Measurements from ENCODE around the gene LZTS3.
"Not testable (repeated sequence)": the region's sequence is repeated elsewhere in the genome, so short reads cannot be mapped to it uniquely, and the experiment has no call there.

LZTS3 gene

DNA sequence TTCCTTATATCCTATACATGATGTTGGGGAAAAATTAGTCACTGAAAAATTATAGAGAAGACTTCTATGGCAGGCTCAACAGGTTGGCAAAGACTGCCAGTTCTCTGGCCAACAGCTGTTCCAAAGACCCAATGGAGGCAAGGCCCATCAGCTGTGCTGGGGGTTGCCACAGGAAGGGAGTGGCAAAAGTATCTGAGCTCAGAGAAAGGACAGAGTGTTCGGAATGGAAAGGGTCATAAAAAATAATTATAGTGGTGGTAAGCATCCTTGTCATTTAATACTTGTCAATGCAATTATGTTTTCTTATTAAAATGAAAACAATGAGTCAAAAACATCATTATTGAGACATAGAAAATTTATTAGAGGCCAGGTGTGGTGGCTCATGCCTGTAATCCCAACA, 49.8 kb downstream of the LZTS3 start:
- no peaks in the 10 kb centered on the region for H3K9me3 ChIP-seq (ENCODE audit: low read depth, low read length)
- H3K9ac ChIP-seq (ENCODE audit: insufficient read length) = no peak overlapping the region
- peaks cover 17% of the 10 kb centered on the region for H3K36me3 ChIP-seq (ENCODE audit: insufficient read depth, low read length)
- TF ChIP-seq FOXP2 (optimal IDR thresholded peaks at IDR 0.05; ENCODE audit: control extremely low read depth, extremely low read length, insufficient read depth) = no peak
- TF ChIP-seq POLR2AphosphoS5 (IDR thresholded peaks at IDR 0.05; ENCODE audit: borderline replicate concordance, low read depth, low read length) = no peak
- TF ChIP-seq EZH2 (IDR thresholded peaks at IDR 0.05) = no peak
- 0 out of 2 replicates have a peak overlapping the region, but pooled peaks have one; percentile 40 for H3K27ac ChIP-seq
- no peak overlapping the region for H3K4me3 ChIP-seq
- no peak for DNase-seq (ENCODE audit: low read depth, low spot score)

GRCh38 chr20:3121955-3122610, 51.3 kb downstream of the LZTS3 start:
- DNase-seq (ENCODE audit: low read depth, low spot score) = no peak
- Histone ChIP-seq H3K4me3 (no peak overlapping the region), H3K36me3 (ENCODE audit: insufficient read depth, low read length) (peaks cover 17% of the 10 kb centered on the region), H3K9me3 (ENCODE audit: low read depth, low read length) (no peaks in the 10 kb centered on the region), H3K27ac (no peak overlapping the region), H3K9ac (ENCODE audit: insufficient read length) (no peak overlapping the region)
- TF ChIP-seq POLR2AphosphoS5 (IDR thresholded peaks at IDR 0.05; ENCODE audit: borderline replicate concordance, low read depth, low read length) (no peak), EZH2 (IDR thresholded peaks at IDR 0.05) (no peak), FOXP2 (optimal IDR thresholded peaks at IDR 0.05; ENCODE audit: control extremely low read depth, extremely low read length, insufficient read depth) (no peak)

- peaks cover 17% of the 10 kb centered on the region for H3K36me3 ChIP-seq (ENCODE audit: insufficient read depth, low read length)
- no peaks in the 10 kb centered on the region for H3K9me3 ChIP-seq (ENCODE audit: low read depth, low read length)
- H3K27ac ChIP-seq = no peak overlapping the region
- no peak for DNase-seq (ENCODE audit: low read depth, low spot score)
- H3K4me3 ChIP-seq = no peak overlapping the region
- TF ChIP-seq FOXP2 (optimal IDR thresholded peaks at IDR 0.05; ENCODE audit: control extremely low read depth, extremely low read length, insufficient read depth) (no peak), EZH2 (IDR thresholded peaks at IDR 0.05) (no peak), POLR2AphosphoS5 (IDR thresholded peaks at IDR 0.05; ENCODE audit: borderline replicate concordance, low read depth, low read length) (no peak)
- no peak overlapping the region for H3K9ac ChIP-seq (ENCODE audit: insufficient read length)
These were observed 52.0 kb downstream of the LZTS3 start for GRCh38 chr20:3121271-3121911.

DNA sequence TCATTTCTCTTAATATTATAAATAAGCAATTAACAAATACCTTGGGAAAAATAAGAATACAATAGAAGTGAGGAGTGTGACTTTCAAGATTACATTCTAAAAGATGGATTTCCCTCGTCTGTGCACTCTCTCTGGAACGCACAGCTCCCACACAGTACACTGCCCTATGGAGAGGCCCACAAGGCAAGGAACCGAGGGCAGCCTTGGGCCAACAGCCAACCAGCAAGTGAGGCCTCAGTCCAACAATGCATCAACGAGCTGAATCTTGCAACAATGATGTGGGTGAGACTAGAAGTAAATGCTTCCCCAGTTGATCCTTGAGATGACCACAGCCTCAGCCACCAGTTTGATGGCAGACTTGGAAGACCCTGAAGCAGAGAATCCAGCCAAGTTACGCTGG, 54.3 kb downstream of the LZTS3 start:
- Histone ChIP-seq H3K9ac (ENCODE audit: insufficient read length) (no peak overlapping the region), H3K27ac (no peak overlapping the region), H3K9me3 (ENCODE audit: low read depth, low read length) (no peaks in the 10 kb centered on the region), H3K4me3 (no peak overlapping the region), H3K36me3 (ENCODE audit: insufficient read depth, low read length) (peaks cover 17% of the 10 kb centered on the region)
- TF ChIP-seq FOXP2 (optimal IDR thresholded peaks at IDR 0.05; ENCODE audit: control extremely low read depth, extremely low read length, insufficient read depth) (no peak), EZH2 (IDR thresholded peaks at IDR 0.05) (no peak), POLR2AphosphoS5 (IDR thresholded peaks at IDR 0.05; ENCODE audit: borderline replicate concordance, low read depth, low read length) (no peak)
- DNase-seq (ENCODE audit: low read depth, low spot score) = no peak

GRCh38 chr20:3117839-3118379, 55.4 kb downstream of the LZTS3 start:
- DNase-seq (ENCODE audit: low read depth, low spot score); H3K27ac ChIP-seq: not testable (repeated sequence)
- H3K36me3 ChIP-seq (ENCODE audit: insufficient read depth, low read length) = peaks cover 17% of the 10 kb centered on the region

GRCh38 chr20:3116341-3116740, 57.0 kb downstream of the LZTS3 start:
- no peak overlapping the region for H3K4me3 ChIP-seq
- H3K36me3 ChIP-seq (ENCODE audit: insufficient read depth, low read length) = peaks cover 3% of the 10 kb centered on the region; the same call in 1 of the 2 replicates
- H3K9ac ChIP-seq (ENCODE audit: insufficient read length) = no peak overlapping the region
- TF ChIP-seq FOXP2 (optimal IDR thresholded peaks at IDR 0.05; ENCODE audit: control extremely low read depth, extremely low read length, insufficient read depth) = no peak
- TF ChIP-seq POLR2AphosphoS5 (IDR thresholded peaks at IDR 0.05; ENCODE audit: borderline replicate concordance, low read depth, low read length) = no peak
- TF ChIP-seq EZH2 (IDR thresholded peaks at IDR 0.05) = no peak
- H3K27ac ChIP-seq = no peak overlapping the region
- no peak for DNase-seq (ENCODE audit: low read depth, low spot score)
- no peaks in the 10 kb centered on the region for H3K9me3 ChIP-seq (ENCODE audit: low read depth, low read length)

More at GRCh38 chr20:3117839-3118379, 55.4 kb downstream of the LZTS3 start:
- not testable (repeated sequence) for H3K9me3 ChIP-seq (ENCODE audit: low read depth, low read length); H3K9ac ChIP-seq (ENCODE audit: insufficient read length); H3K4me3 ChIP-seq

GRCh38 chr20:3115190-3116107, 57.9 kb downstream of the LZTS3 start:
- Histone ChIP-seq H3K36me3 (ENCODE audit: insufficient read depth, low read length) (no peaks in the 10 kb centered on the region), H3K9ac (ENCODE audit: insufficient read length) (no peak overlapping the region), H3K27ac (no peak overlapping the region), H3K9me3 (ENCODE audit: low read depth, low read length) (no peaks in the 10 kb centered on the region), H3K4me3 (no peak overlapping the region)
- DNase-seq (ENCODE audit: low read depth, low spot score) = no peak
- no peak for TF ChIP-seq EZH2 (IDR thresholded peaks at IDR 0.05)
- TF ChIP-seq FOXP2 (optimal IDR thresholded peaks at IDR 0.05; ENCODE audit: control extremely low read depth, extremely low read length, insufficient read depth) = no peak
- TF ChIP-seq POLR2AphosphoS5 (IDR thresholded peaks at IDR 0.05; ENCODE audit: borderline replicate concordance, low read depth, low read length) = no peak

All from SK-N-MC (cell line).